K562 (cell line): ENCODE results near the gene KRTAP2-1. TPM values are rescaled to one million over a fixed set of nuclear protein-coding genes. Genes with fewer than 3 reads are reported as not detected.

Source experiments
- COPS2 ChIP-seq: fragments of 450-650 bp; conservative IDR thresholded peaks from 2 replicates; pipeline ENCODE4 v1.6.1; 2016; ENCODE audit warnings: mild to moderate bottlenecking, moderate library complexity
- HNRNPUL1 ChIP-seq: fragments of 200-400 bp; formaldehyde crosslinking; IDR thresholded peaks from 2 replicates; pipeline ENCODE4 v1.6.1; 2017; ENCODE audit warnings: low read length
- HOXB6 ChIP-seq: fragments of 250-450 bp; sonication (Bioruptor Pico); IDR thresholded peaks from 2 replicates; pipeline ENCODE4 v1.5.1; 2022; ENCODE audit warnings: mild to moderate bottlenecking, borderline replicate concordance
- MECOM ChIP-seq: fragments of 250-450 bp; sonication (Bioruptor Pico); IDR thresholded peaks from 2 replicates; pipeline ENCODE4 v1.8.0; 2022; ENCODE audit warnings: inconsistent platforms
- PHB2 ChIP-seq: fragments of 450-650 bp; IDR thresholded peaks from 2 replicates; pipeline ENCODE4 v1.6.1; 2017; ENCODE audit warnings: low read depth
- THRA ChIP-seq: fragments of 450-650 bp; IDR thresholded peaks from 2 replicates; pipeline ENCODE4 v1.6.1; 2017; ENCODE audit warnings: mild to moderate bottlenecking, moderate library complexity
- ZBTB11 ChIP-seq, 3 experiments: fragments of 200-800 bp in 1 of 3; fragments of 250-450 bp in 1 of 3; fragments of 450-650 bp in 1 of 3; sonication (Bioruptor Pico) in 1 of 3; sonication (Bioruptor generic) in 1 of 3; formaldehyde crosslinking in 1 of 3; IDR thresholded peaks; 2 replicates each; pipeline versions ENCODE4 v1.6.1 to v1.8.0; 2016 to 2022; ENCODE audit warnings: mild to moderate bottlenecking in 2 of 3, missing genetic modification characterization in 2 of 3, missing compliant biosample characterization in 1 of 3, moderate library complexity in 1 of 3
- ZNF232 ChIP-seq: sonication (generic); formaldehyde crosslinking; IDR thresholded peaks from 2 replicates; pipeline ENCODE4 v1.8.0; 2022; ENCODE audit warnings: mild to moderate bottlenecking, missing genetic modification reagents
- ZNF699 ChIP-seq: fragments of 250-450 bp; sonication (Bioruptor Pico); IDR thresholded peaks from 2 replicates; pipeline ENCODE4 v1.8.0; 2021; ENCODE audit warnings: mild to moderate bottlenecking, moderate library complexity; ENCODE audit not compliant: insufficient replicate concordance
- polyA plus RNA-seq, 8 experiments: library from polyadenylated mRNA; depleted of rRNA in 4 of 8; stranded (reverse) in 5 of 8; unstranded in 3 of 8; fragments of >200 nt; fragmentation: Nextera tagmentation in 2 of 8; fragmentation: Illumina TruSeq in 1 of 8; extraction: Ambion mirVana in 2 of 8; extraction: Trizol in 1 of 8; gene quantifications; 2 replicates each; pipeline versions ENCODE4 v1.2.1 to v1.2.3, GENCODE V29; 2011 to 2014; ENCODE audit warnings: inconsistent platforms in 1 of 8, missing spikeins in 1 of 8
- total RNA-seq, 7 experiments: library from RNA; depleted of rRNA in 6 of 7; stranded (reverse); fragments of >200 nt in 6 of 7; fragmentation: Illumina TruSeq in 2 of 7; extraction: Trizol in 2 of 7; gene quantifications; 2 replicates each; pipeline versions ENCODE4 v1.2.1 to v1.2.3, GENCODE V29; 2011 to 2021; ENCODE audit warnings: low replicate concordance in 1 of 7
- TF ChIP-seq, protein P1 (sequence below): fragments of 200-800 bp; sonication (Bioruptor generic); IDR thresholded peaks from 2 replicates; pipeline ENCODE4 v1.6.1; 2017; ENCODE audit warnings: missing genetic modification characterization, missing compliant biosample characterization
- TF ChIP-seq, protein P2 (sequence below): fragments of 250-450 bp; sonication (Bioruptor Pico); IDR thresholded peaks from 2 replicates; pipeline ENCODE4 v1.4.0; 2020; ENCODE audit warnings: borderline replicate concordance
- TF ChIP-seq, protein P3 (sequence below): fragments of 450-650 bp; IDR thresholded peaks from 2 replicates; pipeline ENCODE4 v1.7.0; 2016; ENCODE audit warnings: borderline replicate concordance
- TF ChIP-seq, protein P4 (sequence below): fragments of 250-450 bp; sonication (Bioruptor Pico); IDR thresholded peaks from 2 replicates; pipeline ENCODE4 v1.9.0; 2021; ENCODE audit warnings: mild to moderate bottlenecking, inconsistent platforms

The KRTAP2-1 gene
- total and polyA plus RNA-seq, 9 of the 15 experiments (the other 6 are each of a cell fraction or from before 2014, with no cell fraction given), result not detected

DNA sequence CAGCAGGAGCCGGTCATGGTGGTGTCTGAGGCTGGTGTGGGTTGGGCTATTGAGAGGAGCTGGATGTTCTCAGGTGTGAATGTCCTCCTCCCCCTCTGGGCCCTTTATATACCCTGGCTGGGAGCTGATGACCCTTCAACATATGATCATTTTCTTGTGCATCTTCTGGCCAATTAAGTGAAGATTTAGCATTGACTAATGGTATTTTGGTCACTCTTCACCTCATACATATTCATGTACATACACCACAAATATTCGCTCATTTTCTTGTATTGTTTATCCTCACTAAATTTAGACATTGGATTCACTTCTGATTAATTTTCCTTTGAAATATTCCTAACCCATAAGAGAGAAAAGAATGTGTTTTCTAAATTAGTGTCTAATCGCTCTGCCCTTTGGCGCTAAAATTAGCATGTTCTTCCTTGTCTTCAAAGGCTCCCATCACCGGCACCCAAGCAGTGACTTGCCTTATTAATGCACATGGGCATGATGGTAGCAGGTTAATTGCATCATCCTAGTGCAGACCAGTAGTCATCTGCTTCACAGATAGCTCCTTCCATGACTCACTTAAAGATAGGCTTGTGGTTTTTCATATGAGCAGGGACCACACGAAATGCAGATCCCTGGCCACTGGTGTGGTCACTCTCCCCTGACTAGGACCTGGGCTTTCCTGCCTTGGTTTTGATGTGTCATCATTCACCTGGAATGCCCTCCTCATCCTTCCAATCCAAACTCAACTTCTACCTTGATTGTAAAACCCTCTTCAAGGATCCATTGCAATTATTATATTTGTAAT lies 18.9 kb upstream of the KRTAP2-1 start, which contains the start of gene KRTAP2-4 (continued):
- TF ChIP-seq, protein P1, sequence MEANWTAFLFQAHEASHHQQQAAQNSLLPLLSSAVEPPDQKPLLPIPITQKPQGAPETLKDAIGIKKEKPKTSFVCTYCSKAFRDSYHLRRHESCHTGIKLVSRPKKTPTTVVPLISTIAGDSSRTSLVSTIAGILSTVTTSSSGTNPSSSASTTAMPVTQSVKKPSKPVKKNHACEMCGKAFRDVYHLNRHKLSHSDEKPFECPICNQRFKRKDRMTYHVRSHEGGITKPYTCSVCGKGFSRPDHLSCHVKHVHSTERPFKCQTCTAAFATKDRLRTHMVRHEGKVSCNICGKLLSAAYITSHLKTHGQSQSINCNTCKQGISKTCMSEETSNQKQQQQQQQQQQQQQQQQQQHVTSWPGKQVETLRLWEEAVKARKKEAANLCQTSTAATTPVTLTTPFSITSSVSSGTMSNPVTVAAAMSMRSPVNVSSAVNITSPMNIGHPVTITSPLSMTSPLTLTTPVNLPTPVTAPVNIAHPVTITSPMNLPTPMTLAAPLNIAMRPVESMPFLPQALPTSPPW (CRISPR knock-in tag), result peak; percentile 41
- TF ChIP-seq ZNF699 (CRISPR knock-in tag) (no peak), ZNF232 (CRISPR knock-in tag) (no peak), ZBTB11 (CRISPR knock-in tag; IDR thresholded peaks at IDR 0.05) (peak in 1 of 3 experiments; percentile 44; a peak in 1 of 6 replicates), MECOM (CRISPR knock-in tag) (no peak), HOXB6 (CRISPR knock-in tag) (no peak), HNRNPUL1 (no peak), THRA (no peak), COPS2 (no peak), PHB2 (no peak)
- TF ChIP-seq, protein P2, sequence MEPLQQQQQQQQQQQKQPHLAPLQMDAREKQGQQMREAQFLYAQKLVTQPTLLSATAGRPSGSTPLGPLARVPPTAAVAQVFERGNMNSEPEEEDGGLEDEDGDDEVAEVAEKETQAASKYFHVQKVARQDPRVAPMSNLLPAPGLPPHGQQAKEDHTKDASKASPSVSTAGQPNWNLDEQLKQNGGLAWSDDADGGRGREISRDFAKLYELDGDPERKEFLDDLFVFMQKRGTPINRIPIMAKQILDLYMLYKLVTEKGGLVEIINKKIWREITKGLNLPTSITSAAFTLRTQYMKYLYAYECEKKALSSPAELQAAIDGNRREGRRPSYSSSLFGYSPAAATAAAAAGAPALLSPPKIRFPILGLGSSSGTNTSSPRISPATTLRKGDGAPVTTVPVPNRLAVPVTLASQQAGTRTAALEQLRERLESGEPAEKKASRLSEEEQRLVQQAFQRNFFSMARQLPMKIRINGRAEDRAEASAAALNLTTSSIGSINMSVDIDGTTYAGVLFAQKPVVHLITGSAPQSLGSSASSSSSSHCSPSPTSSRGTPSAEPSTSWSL (CRISPR knock-in tag), result no peak
- TF ChIP-seq, protein P3, sequence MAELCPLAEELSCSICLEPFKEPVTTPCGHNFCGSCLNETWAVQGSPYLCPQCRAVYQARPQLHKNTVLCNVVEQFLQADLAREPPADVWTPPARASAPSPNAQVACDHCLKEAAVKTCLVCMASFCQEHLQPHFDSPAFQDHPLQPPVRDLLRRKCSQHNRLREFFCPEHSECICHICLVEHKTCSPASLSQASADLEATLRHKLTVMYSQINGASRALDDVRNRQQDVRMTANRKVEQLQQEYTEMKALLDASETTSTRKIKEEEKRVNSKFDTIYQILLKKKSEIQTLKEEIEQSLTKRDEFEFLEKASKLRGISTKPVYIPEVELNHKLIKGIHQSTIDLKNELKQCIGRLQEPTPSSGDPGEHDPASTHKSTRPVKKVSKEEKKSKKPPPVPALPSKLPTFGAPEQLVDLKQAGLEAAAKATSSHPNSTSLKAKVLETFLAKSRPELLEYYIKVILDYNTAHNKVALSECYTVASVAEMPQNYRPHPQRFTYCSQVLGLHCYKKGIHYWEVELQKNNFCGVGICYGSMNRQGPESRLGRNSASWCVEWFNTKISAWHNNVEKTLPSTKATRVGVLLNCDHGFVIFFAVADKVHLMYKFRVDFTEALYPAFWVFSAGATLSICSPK, result no peak
- TF ChIP-seq, protein P4, sequence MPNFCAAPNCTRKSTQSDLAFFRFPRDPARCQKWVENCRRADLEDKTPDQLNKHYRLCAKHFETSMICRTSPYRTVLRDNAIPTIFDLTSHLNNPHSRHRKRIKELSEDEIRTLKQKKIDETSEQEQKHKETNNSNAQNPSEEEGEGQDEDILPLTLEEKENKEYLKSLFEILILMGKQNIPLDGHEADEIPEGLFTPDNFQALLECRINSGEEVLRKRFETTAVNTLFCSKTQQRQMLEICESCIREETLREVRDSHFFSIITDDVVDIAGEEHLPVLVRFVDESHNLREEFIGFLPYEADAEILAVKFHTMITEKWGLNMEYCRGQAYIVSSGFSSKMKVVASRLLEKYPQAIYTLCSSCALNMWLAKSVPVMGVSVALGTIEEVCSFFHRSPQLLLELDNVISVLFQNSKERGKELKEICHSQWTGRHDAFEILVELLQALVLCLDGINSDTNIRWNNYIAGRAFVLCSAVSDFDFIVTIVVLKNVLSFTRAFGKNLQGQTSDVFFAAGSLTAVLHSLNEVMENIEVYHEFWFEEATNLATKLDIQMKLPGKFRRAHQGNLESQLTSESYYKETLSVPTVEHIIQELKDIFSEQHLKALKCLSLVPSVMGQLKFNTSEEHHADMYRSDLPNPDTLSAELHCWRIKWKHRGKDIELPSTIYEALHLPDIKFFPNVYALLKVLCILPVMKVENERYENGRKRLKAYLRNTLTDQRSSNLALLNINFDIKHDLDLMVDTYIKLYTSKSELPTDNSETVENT (CRISPR knock-in tag), result no peak
